Heart right ventricle (tissue), 16 donors: ENCODE measurements around the gene PCDHGB6. TPM values are rescaled to one million over a fixed set of nuclear protein-coding genes. Genes with fewer than 3 reads are reported as not detected.
"Not testable (repeated sequence)": the region's sequence is repeated elsewhere in the genome, so short reads cannot be mapped to it uniquely, and the experiment has no call there.

Experiments used
- ATAC-seq, 8 donors: fragments of 200-7000 bp; cut with Tn5 transposase; one replicate each; pipeline ENCODE4 v1.9.1; 2020; ENCODE audit warnings: mild to moderate bottlenecking in 8 of 8, moderate library complexity in 8 of 8, moderate number of reproducible peaks in 1 of 8
- DNase-seq, 2 donors: peaks; one replicate each; pipeline ENCODE4 v3.0.0-alpha.2; 2020
- H3K27ac ChIP-seq, 10 donors: fragments of 200-600 bp; sonication (generic) in 2 of 10; one replicate each; pipeline versions ENCODE4 v1.5.0 to v1.8.0; 2020 to 2022; ENCODE audit warnings: mild to moderate bottlenecking in 3 of 10
- H3K27me3 ChIP-seq, 7 donors: fragments of 200-600 bp; one replicate each; pipeline ENCODE4 v1.8.0; 2021 to 2022; ENCODE audit warnings: mild to moderate bottlenecking in 2 of 7
- H3K36me3 ChIP-seq, 9 donors: fragments of 200-600 bp; sonication (generic) in 1 of 9; one replicate each; pipeline versions ENCODE4 v1.5.0 to v1.8.0; 2020 to 2022; ENCODE audit warnings: mild to moderate bottlenecking in 2 of 9
- H3K4me1 ChIP-seq, 9 donors: fragments of 200-600 bp; sonication (generic) in 1 of 9; one replicate each; pipeline versions ENCODE4 v1.5.0 to v1.8.0; 2020 to 2022; ENCODE audit warnings: mild to moderate bottlenecking in 4 of 9
- H3K4me3 ChIP-seq, 10 donors: fragments of 200-600 bp; sonication (generic) in 2 of 10; one replicate each; pipeline versions ENCODE4 v1.5.0 to v1.8.0; 2020 to 2022; ENCODE audit warnings: mild to moderate bottlenecking in 7 of 10, moderate library complexity in 2 of 10
- H3K9me3 ChIP-seq, 11 donors: fragments of 200-600 bp in 10 of 11; sonication (generic) in 2 of 11; one replicate each; pipeline versions ENCODE4 v1.5.0 to v1.8.0; 2013 to 2022; ENCODE audit warnings: mild to moderate bottlenecking in 2 of 11, control low read depth in 1 of 11, moderate library complexity in 1 of 11
- WGBS, 2 donors: extraction: QIAGEN DNeasy Blood & Tissue Kit; methylation state at CpG; one replicate each; pipeline ENCODE4 v1.1.7; 2013; ENCODE audit warnings: inconsistent platforms in 1 of 2; 5-methylcytosine and 5-hydroxymethylcytosine counted together
- intact Hi-C, 10 donors: fragments of 100-400 bp; cut with DNase I; formaldehyde crosslinking; loops; one replicate each; pipeline versions ENCODE4 v1.11.1 to v1.14.2; 2022
- polyA plus RNA-seq, 2 donors: library from polyadenylated mRNA; stranded (reverse); fragments of 200-250 nt; gene quantifications; one replicate each; pipeline ENCODE4 v1.2.3, GENCODE V29; 2013
- total RNA-seq, 10 donors: library from RNA; stranded (reverse); fragmentation: NEBNext Ultra II Directional in 3 of 10; extraction: Animal tissue kit (Norgen Biotek cat#: 25700) in 3 of 10; gene quantifications; one replicate each; pipeline versions ENCODE4 v1.2.1 to v1.2.4, GENCODE V29; 2021 to 2023
- TF ChIP-seq, protein P1 (sequence below), 9 donors: fragments of 200-600 bp; sonication (generic) in 2 of 9; IDR thresholded peaks; one replicate each; pipeline versions ENCODE4 v1.5.0 to v1.8.0; 2021 to 2022; ENCODE audit warnings: antibody characterized with exemption in 9 of 9, mild to moderate bottlenecking in 5 of 9, moderate library complexity in 1 of 9
- donor health status: Arrhythmogenic right ventricular cardiomyopathy.
- donor health status: ischemic (EF 13 %, LVEDD 7.1; RV severe dilation, severe dysfunction).
- donor health status: healthy with polysubstance abuse.
- donor health status: DM: no; HTN: yes; CAD: no.
- donor health status: DM: no; HTN: no; CAD: no.
- donor health status: ischemic (EF 25% LVEDD 6.9; RV normal size, moderate dysfunction).
- donor health status: ischemic (EF 25% LVEDD 5.7; RV mildly dilated, moderate dysfunction).
- donor health status: healthy.
- donor health status: DM: yes; HTN: yes; CAD: no.
- donor health status: Ischemic cardiomyopathy.
- donor health status: ischemic (EF 35%, LVEDD 5.7; RV mildly dilated, moderate dysfunction).
- donor health status: nonischemic (EF 11% LVEDD 7.7; RV severe dilation, severe dysfunction).
- donor health status: DM: yes; HTN: yes; CAD: no.
- donor health status: PGD.
- donor health status: ischemic (EF 29% LVEDD 5.4; RV normal size, mild dysfunction).
- donor health status: nonischemic (EF 23%, LVEDD 6.1; RV moderate dilation, normal function).

The PCDHGB6 gene
- total and polyA plus RNA-seq, 12 donors, result 1.1 to 10.2 (median 6.4) TPM

DNA sequence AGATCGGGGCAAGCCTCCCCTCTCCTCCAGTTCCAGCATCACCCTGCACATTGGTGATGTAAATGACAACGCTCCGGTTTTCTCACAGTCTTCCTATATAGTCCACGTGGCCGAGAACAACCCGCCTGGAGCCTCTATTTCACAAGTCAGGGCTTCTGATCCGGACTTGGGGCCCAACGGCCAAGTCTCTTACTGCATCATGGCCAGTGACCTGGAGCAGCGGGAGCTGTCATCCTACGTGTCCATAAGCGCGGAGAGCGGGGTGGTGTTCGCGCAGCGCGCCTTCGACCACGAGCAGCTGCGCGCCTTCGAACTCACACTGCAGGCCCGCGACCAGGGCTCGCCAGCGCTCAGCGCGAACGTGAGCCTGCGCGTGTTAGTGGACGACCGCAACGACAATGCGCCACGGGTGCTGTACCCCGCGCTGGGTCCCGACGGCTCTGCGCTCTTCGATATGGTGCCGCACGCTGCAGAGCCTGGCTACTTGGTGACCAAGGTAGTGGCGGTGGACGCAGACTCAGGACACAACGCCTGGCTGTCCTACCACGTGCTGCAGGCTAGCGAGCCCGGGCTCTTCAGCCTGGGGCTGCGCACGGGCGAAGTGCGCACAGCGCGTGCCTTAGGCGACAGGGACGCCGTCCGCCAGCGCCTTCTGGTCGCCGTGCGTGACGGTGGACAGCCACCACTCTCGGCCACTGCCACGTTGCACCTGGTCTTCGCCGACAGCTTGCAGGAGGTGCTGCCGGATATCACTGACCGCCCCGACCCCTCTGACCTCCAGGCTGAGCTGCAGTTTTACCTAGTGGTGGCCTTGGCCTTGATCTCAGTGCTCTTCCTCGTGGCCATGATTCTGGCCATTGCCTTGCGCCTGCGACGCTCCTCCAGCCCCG lies 18.4 kb upstream of the PCDHGB6 start:
- 40% methylated on average over 77 of the region's 77 CpGs for WGBS, 2 donors
- H3K4me3 ChIP-seq, result no peak overlapping the region

GRCh38 chr5:141392429-141393198 lies 15.2 kb upstream of the PCDHGB6 start, which contains the start of gene PCDHGA8:
TSS of gene PCDHGA8 (plus strand) at chr5:141392633. CDS start at chr5:141392814, 181 bp downstream.
- peaks cover 0 to 28% (median 3%) of the 10 kb centered on the region in 9 donors for H3K36me3 ChIP-seq
- intact Hi-C loops, result loop anchor here in 1 of 10 donors (5.0 kb wide), 1 partner anchor 40 kb away; the partner anchor contains the start of gene PCDHGB1
- 37 to 40% methylated on average over 38 of the region's 38 CpGs for WGBS, 2 donors
- H3K4me3 ChIP-seq, result no peak within 1 kb of the TSS
- no peak for ATAC-seq
- DNase-seq, result no peak
- peaks cover 0 to 8% (median 0%) of the 10 kb centered on the region in 9 donors for H3K4me1 ChIP-seq
- H3K27ac ChIP-seq, result no peak within 1 kb of the TSS
- peaks cover 0 to 95% (median 58%) of the 10 kb centered on the region in 11 donors for H3K9me3 ChIP-seq
- TF ChIP-seq, protein P1, sequence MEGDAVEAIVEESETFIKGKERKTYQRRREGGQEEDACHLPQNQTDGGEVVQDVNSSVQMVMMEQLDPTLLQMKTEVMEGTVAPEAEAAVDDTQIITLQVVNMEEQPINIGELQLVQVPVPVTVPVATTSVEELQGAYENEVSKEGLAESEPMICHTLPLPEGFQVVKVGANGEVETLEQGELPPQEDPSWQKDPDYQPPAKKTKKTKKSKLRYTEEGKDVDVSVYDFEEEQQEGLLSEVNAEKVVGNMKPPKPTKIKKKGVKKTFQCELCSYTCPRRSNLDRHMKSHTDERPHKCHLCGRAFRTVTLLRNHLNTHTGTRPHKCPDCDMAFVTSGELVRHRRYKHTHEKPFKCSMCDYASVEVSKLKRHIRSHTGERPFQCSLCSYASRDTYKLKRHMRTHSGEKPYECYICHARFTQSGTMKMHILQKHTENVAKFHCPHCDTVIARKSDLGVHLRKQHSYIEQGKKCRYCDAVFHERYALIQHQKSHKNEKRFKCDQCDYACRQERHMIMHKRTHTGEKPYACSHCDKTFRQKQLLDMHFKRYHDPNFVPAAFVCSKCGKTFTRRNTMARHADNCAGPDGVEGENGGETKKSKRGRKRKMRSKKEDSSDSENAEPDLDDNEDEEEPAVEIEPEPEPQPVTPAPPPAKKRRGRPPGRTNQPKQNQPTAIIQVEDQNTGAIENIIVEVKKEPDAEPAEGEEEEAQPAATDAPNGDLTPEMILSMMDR (IDR thresholded peaks at IDR 0.05), result peak in 4 of 9 donors; percentile 21 to 31 (median 27)
- peaks cover 0 to 72% (median 0%) of the 10 kb centered on the region in 7 donors for H3K27me3 ChIP-seq

More for the DNA sequence above, 18.4 kb upstream of the PCDHGB6 start:
- Histone ChIP-seq H3K4me1 (peaks cover 0 to 14% (median 0%) of the 10 kb centered on the region in 9 donors), H3K27me3 (peaks cover 0 to 56% (median 0%) of the 10 kb centered on the region in 7 donors), H3K27ac (no peak overlapping the region), H3K36me3 (peaks cover 0 to 28% (median 3%) of the 10 kb centered on the region in 9 donors), H3K9me3 (peaks cover 0 to 97% (median 65%) of the 10 kb centered on the region in 11 donors)
- DNase-seq, result no peak
- ATAC-seq, result no peak
- TF ChIP-seq, protein P1 (IDR thresholded peaks at IDR 0.05), result no peak
- intact Hi-C loops, result loop anchor here in 1 of 10 donors (5.0 kb wide), 1 partner anchor 37 kb away; the partner anchor contains the start of gene PCDHGB1

- DNase-seq, result no peak
- Histone ChIP-seq H3K4me3 (no peak overlapping the region), H3K4me1 (peaks cover 0 to 8% (median 0%) of the 10 kb centered on the region in 9 donors), H3K36me3 (peaks cover 0 to 28% (median 3%) of the 10 kb centered on the region in 9 donors), H3K27ac (no peak overlapping the region), H3K9me3 (peaks cover 0 to 95% (median 57%) of the 10 kb centered on the region in 11 donors), H3K27me3 (peaks cover 0 to 74% (median 0%) of the 10 kb centered on the region in 7 donors)
- 46 to 54% methylated on average over 21 of the region's 21 CpGs for WGBS, 2 donors
- TF ChIP-seq, protein P1 (IDR thresholded peaks at IDR 0.05), result no peak
- ATAC-seq, result peak in 1 of 8 donors; percentile 32
- intact Hi-C loops, result loop anchor here in 1 of 10 donors (5.0 kb wide), 1 partner anchor 41 kb away; the partner anchor contains the start of gene PCDHGB1
Measured at GRCh38 chr5:141393267-141393666, 14.6 kb upstream of the PCDHGB6 start.

DNA sequence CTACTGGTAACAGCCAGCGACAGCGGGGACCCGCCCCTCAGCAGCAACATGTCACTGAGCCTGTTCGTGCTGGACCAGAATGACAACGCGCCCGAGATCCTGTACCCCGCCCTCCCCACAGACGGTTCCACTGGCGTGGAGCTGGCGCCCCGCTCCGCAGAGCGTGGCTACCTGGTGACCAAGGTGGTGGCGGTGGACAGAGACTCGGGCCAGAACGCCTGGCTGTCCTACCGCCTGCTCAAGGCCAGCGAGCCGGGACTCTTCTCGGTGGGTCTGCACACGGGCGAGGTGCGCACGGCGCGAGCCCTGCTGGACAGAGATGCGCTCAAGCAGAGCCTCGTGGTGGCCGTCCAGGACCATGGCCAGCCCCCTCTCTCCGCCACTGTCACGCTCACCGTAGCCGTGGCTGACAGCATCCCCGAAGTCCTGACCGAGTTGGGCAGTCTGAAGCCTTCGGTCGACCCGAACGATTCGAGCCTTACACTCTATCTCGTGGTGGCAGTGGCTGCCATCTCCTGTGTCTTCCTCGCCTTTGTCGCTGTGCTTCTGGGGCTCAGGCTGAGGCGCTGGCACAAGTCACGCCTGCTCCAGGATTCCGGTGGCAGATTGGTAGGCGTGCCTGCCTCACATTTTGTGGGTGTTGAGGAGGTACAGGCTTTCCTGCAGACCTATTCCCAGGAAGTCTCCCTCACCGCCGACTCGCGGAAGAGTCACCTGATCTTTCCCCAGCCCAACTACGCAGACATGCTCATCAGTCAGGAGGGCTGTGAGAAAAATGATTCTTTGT lies 13.2 kb upstream of the PCDHGB6 start:
- not testable (repeated sequence) for ATAC-seq, H3K4me3 ChIP-seq, H3K4me1 ChIP-seq, H3K27ac ChIP-seq, DNase-seq
- peaks cover 0 to 30% (median 3%) of the 10 kb centered on the region in 9 donors for H3K36me3 ChIP-seq
- 40 to 45% methylated on average over 42 to 44 of the region's 53 CpGs for WGBS, 2 donors
- H3K27me3 ChIP-seq, result peaks cover 0 to 73% (median 0%) of the 10 kb centered on the region in 7 donors
- intact Hi-C loops, result loop anchor here in 1 of 10 donors (5.0 kb wide), 1 partner anchor 42 kb away; the partner anchor contains the start of gene PCDHGB1
- H3K9me3 ChIP-seq, result peaks cover 0 to 94% (median 55%) of the 10 kb centered on the region in 11 donors
